ENCODE results near the gene BCOR.

The BCOR gene

DNA sequence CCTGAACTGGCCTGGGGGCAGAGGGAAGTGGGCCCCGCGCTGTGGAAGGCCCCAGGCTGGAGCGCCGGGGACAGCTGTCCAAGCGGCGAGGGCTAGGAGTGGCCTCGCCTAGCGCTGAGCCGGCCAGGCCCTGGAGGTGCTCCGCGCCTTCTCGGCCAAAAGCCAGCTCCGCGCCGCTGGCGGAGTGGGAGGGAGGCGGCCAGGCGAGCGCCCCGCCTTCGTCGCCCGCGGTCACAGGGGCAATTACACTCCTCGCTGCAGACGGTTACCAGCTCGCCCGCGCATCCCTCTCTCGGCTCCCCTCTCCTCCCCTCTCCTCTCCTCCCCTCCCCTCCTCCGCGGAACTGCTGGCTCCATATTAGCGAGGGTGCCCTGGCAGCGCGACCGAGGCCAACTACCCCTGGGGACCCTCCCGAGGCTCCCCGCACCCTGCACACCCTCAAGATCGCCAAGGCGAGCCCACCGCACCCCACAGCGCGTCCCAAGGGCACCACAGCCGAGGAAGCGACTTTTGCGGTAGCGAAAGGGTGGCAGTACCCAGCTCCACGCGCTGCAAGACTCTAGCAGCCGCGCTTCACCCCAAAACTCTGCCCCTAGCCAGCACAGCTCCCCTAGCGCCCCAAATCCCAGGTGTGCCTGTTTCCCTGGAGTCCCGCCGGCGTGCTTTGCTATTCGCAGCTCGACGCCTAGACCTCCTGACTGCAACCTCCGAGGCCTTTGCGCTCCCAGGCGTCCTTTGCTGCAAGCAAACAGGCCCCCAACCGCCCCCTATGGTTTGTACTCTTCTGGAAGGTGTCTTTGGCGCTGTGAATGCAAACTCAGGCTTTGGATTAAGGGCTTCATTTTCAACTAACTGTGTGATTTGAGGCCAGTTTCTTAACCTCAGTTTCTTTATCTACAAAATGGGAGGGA is 91.4 kb downstream of the BCOR start:
- DNase-seq (ENCODE audit: low read depth in 3 of 3, low spot score in 1 of 3) = no peak

DNA sequence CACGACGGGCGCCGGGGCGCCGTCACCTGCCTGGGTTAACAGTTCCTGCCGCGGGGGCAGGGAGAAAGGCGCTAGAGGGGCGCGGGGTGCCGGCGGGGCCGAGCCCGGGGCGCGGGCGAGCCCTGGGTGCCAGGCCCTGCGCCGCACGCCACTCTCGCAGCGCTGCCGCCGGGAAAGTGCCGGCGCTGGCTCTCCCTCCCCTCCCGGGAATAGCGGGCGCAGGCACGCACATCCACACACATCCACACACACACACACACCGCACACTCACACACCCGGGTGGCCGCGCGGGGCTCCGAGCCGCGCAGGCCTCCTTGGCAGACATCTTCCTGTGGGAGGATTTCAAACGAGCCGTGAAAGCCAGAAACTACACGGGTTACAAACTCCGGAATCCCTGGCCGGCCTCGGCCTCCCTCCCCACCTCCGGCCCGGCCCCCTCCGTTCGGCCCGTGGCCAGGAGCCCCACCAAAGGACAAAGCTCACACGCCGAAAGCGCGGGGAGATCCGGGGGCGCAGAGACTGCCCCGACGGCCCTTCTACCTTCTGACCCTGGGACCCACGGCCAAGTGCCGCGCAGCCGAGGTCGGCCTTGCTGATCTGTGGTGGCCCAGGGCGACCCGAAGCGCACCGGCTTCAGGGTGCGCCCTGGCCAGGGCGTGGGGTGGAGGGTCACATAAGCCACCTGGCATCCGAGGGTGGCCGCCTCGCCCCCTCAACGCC is 92.3 kb downstream of the BCOR start:
- no peak for DNase-seq (ENCODE audit: low read depth in 3 of 3, low spot score in 1 of 3)

DNA sequence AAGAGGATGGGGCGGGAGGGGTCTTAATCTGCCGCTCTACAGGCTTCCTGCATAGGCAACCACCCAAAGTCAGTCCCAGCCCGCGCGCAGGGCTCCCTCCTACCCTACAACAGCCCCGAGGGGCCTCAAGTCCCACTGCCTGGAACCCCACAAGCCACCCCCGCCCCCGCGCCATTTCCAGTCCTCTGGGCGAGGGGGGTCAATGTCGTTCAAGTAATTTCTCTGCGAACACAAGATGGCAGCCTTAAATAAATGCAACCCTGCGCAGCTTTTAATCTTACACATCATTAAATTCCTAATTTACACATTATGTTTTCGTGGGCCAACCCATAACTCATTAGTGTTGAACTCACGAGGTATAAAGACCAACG is 92.9 kb downstream of the BCOR start:
- DNase-seq (ENCODE audit: low read depth in 3 of 3, low spot score in 1 of 3) = no peak

DNA sequence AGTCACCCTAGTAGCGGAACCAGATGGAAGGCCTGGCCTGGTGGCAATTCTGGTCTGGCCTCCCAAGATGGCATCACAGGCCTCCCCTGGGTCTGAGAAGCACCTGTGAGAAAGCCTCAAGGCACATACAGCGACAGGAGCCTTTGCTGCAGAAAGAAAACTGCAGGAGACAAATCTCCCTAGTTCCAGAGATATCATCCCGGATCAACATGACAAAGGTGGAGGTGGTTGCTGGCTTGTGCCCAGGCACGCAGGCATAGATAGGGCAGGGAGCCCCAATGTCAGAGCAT is 93.6 kb downstream of the BCOR start:
- no peak for DNase-seq (ENCODE audit: low read depth in 3 of 3, low spot score in 1 of 3)

DNA sequence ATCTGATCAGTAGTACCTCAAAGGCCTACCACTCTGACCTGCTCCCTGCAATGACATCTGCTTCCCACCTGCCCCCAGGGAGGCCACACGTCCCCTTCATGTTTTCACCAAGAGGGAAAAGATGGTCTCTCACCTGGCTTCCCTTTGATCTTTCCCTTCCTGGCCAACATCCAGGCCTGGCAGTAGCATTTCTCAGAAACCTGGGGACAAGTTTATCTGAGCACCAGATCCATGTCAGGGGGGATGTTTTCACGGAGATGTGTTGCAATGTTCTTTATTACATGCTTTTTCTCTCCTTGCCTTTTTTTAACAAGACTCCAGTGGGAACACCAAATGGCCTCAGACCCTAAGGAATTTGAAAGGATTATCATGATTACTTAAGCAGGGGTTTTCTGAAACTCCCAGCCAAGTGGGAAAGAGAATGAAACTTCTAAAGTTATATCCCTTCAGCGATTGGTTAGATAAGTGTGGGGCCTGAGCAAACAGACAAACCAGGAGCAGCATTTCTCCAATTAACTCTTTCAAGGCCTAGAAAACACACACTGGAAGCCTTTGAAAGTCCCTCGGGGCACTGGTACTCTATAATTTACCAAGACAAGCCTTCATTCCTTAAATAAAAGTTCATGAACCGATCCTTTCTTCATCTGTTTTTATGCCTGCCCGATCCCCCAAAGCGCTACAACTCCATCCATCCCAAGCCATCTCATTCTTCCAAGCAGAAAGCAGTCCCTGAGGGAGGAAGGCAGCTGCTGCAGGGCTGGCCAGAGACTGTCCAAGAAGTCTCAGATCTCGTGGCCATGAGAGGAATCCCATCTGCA is 94.1 kb downstream of the BCOR start:
- DNase-seq (ENCODE audit: low read depth in 3 of 3, low spot score in 1 of 3) = no peak

DNA sequence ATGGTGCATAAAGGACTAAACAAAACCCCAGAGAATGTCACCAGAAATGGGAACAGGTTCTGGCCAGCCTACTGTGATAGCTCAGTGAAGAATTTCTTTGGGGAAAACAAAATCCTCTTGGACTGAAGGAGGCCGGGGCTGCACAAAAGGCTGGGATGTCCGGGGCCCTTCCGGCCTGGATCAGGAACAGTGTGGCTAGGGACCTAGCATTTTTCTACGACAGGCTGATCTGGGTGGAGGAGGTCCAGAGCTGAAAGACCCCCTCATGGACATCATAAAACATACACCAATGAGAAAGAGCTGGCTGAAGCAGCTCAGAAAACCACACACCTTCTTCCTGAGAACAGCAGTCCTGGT is 94.7 kb downstream of the BCOR start:
- DNase-seq (ENCODE audit: low read depth in 3 of 3, low spot score in 1 of 3) = no peak
